ENCODE measurements around the gene FNDC3B. TPM values are rescaled to one million over a fixed set of nuclear protein-coding genes. Genes with fewer than 3 reads are reported as not detected.

FNDC3B gene
- total RNA-seq, 1 experiment from 2014 or later = 74.4 TPM

DNA sequence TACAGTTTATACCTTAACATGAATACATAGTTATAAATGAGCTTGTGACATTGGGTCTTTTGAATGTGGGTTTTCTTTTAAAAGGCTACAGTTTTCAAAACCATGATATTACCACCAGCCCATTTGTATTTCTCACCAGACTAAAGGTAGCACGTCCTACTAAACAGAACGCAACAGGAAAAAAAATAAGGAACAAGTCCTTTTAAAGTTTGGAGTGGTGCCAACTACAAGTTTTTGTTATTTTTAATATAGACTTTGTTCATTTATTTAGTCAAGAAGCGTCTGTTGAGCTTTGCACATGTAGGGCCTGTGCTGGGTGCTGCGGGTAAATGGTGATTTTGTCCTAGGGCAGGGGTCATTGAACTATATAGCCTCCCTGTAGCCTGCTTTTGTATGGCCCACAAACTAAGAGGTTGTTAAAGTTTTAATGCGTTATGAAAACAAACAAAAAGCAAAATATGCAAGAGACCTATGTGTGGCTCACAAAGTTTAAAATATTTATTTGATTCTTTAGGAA lies 244.5 kb downstream of the FNDC3B start:
- no peak for DNase-seq (ENCODE audit: low spot score)

- peak; percentile 44 for DNase-seq (ENCODE audit: low spot score)
Observed at GRCh38 chr3:172285844-172286243, 246.5 kb downstream of the FNDC3B start.

DNA sequence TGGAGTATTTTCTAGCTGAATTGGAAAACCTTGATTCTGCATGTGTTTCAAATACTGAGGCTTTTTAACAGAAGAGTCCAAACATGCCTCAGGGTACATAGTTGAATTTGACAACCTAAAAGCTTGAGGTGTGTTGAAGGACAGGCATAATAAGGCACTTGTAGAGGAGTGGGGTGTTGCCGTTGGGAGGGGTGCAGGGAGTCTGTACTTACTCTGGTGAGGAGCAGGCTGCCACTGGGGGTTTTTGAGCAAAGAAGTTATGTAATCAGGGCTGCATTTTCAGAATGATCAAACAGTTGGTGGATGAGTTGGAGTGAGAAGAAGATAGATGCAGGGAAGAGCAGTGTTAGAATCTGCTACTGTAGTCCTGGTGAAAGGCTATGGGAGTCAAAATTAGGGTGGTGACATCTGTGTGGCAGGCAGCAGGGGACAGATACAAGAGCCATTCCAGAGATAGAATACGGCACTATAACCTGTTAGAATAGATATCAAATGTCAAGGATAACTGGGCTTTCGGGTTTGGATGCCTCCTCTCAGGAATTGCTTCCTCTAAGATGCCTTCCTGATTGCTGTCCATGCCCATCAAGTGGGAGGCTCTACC lies 247.3 kb downstream of the FNDC3B start:
- no peak for DNase-seq (ENCODE audit: low spot score)

DNA sequence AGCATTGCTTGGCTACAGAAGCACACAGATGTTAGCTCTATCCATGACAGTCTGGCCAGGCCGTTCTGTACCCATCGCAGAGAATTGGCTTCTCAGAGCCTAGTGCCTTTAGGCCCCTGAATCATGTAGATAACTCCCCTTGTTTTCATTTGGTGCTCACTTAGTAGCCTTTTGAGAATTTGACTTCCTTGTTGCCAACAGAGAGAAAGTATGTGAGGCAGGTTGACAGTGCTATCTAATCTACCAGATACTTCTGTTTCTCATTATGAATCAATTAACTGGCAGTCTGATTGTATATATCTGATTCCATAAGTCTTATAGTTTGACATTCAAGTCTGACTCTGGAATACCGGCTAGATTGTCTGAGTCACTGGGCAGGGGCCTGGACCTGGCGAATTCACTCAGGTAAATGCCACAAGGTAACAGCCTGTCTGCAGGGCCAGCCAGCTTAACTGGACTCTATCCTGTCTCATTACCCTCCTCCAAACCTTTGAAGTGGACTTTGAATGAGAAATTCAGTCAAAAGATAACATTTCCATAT lies 248.6 kb downstream of the FNDC3B start:
- DNase-seq (ENCODE audit: low spot score) = no peak

DNA sequence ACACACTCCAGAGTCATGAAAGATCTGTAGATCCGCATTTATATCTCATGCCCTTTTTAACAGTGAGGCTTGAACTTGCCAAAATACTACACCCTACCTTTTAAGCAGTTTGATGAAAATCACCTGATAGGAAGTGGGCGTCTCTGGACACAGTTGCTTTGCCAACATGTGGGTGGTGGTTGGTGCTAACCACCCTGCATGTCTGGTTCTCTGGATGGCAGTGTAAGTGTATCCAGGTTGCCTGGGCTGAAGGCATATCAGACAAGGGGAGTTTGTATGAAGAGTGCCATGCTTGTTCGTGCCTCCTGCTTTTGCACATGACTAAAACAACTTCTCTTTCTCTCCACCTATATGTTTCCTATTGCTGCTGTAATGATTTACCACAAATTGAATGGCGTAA lies 249.3 kb downstream of the FNDC3B start:
- no peak for DNase-seq (ENCODE audit: low spot score)

DNA sequence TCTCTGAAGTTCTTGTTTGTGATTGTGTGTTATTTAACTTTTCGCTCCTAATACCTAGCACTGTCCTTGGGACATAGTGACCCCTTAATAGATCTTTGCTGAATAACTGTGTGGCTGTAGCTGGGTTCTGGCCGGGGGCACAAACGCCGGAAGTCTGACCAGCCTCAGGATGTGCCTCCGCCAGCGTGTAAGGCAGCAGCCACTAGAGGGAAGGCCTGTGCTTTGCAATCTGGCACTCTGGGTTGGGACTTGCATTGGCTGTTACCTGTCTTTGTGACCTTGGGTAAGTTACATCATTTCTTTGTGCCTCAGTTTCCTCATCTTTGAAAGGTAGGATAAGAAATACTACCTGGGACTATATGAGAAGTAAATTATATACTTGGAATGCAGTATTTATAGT lies 250.2 kb downstream of the FNDC3B start:
- DNase-seq (ENCODE audit: low spot score) = no peak

DNA sequence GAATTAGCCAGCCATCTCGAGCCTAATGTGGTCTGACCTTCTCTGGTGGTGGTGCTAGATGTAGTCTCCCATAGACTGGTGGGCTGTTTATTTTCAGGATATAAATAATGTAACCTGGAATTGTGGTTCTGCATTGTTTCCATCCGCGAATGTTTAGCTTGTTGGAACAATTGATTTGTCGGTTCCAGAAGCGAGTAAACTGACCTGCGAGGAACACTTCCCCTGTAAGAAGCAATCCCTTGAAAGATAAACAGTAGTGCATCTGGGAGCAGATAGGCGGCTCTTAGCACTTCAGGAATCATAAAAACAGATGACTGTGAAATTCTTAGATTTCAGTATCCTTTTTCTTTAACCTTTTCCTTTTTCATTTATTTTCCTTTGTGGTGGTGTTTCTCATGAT lies 251.1 kb downstream of the FNDC3B start:
- DNase-seq (ENCODE audit: low spot score) = no peak

- DNase-seq (ENCODE audit: low spot score) = no peak
Observed at GRCh38 chr3:172291650-172292049, 252.3 kb downstream of the FNDC3B start.

DNA sequence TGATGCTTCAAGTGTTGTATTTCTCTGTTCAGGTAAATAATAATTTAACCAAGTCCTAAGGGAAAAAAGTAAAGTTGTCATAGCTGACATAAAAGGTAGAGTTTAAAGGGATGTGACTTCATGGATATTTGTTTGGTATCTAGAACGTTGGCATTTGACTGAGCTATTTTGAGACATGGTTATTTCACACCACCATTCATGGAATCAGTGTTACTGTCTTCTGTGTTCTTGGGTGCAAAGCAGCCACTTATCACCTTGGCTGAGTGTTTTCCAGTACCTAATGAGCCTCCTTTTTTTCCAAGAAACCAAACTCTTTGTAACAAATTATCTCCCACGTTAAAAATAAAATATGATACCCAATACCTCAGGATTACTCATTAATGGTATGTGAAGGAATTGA lies 253.0 kb downstream of the FNDC3B start:
- DNase-seq (ENCODE audit: low spot score) = no peak

DNA sequence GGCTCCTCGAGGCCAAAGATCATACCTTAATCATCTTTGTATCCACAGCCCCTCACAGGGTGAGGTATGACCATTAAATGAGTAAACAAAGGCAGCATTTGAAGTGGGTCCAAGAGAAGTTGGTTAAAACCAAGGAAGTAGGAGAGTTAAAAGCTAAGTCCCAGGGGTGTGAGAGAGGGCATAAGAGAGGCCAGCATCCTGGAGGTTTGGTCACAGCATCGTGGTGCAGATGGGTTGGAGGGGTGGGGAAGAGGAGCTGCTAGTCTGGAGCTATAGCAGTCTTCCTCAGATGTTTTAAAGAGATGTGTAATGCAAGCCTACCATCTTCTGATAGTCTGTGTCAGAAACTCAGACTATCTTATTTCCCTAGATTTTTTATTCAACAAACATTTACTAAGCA lies 253.7 kb downstream of the FNDC3B start:
- DNase-seq (ENCODE audit: low spot score) = no peak

DNA sequence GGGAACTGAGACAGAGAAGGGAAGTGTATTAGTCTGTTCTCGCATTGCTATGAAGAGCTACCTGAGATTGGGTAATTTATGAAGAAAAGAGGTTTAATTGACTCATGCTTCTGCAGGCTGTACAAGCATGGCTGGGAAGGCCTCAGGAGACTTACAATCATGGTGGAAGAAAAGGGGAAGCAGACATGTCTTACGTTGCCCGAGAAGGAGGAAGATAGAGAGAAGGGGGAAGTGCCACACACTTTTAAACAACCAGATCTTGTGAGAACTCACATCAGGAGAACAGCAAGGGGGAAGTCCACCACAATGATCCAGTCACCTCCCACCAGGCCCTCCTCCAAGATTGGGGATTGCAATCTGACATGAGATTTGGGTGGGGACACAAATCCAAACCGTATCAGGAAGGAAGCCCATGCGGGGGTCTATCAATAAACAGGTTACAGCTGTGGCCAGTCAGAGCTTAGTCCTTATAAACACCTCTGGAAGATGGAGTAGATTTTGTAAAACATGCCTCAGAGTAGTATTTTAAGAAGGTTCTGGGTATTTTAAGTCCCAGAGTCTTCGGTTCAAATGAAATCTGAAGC lies 254.9 kb downstream of the FNDC3B start:
- no peak for DNase-seq (ENCODE audit: low spot score)

- DNase-seq (ENCODE audit: low spot score) = no peak
Observed at GRCh38 chr3:172296248-172296974, 257.0 kb downstream of the FNDC3B start.

- no peak for DNase-seq (ENCODE audit: low spot score)
Observed at GRCh38 chr3:172296975-172297332, 257.6 kb downstream of the FNDC3B start.

DNA sequence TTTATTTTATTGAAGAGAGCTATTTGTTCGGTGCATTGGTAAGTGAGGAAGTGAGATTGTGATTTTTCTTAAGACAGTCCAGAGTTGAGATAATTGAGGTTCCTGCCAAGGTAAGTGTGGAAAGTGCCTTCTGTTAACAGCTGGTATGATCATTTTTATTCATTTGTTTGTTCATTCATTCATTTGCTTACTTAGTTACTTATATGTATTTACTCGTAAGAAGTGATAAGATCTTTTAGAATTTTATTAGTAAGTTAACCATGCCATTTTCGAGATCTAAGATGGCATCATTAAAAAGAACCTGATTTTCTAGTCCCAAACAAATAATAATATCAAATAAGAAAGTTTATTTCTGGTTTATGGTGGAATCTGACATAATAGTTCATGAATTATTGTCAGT lies 258.9 kb downstream of the FNDC3B start:
- DNase-seq (ENCODE audit: low spot score) = no peak

GRCh38 chr3:172300187-172300586 lies 260.8 kb downstream of the FNDC3B start:
- DNase-seq (ENCODE audit: low spot score) = no peak

DNA sequence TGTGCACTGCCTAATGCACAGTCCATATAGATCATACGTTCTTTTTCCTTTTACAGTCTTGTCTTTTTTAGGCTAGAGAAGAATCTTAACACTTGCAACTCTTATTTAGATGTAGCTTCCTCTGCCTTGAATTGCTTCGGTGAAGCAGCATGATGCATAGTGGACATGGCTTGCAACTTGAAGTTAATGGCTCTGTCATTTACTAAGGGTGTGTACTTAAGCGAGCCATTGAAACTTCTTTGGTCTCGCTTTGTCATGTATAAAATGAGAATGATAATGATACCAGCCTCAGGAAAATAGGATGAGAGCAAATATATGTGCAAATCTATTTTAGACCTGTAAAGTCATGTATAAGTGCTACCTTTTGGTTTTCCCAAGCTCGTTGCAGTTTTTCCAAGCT lies 261.5 kb downstream of the FNDC3B start:
- no peak for DNase-seq (ENCODE audit: low spot score)

DNA sequence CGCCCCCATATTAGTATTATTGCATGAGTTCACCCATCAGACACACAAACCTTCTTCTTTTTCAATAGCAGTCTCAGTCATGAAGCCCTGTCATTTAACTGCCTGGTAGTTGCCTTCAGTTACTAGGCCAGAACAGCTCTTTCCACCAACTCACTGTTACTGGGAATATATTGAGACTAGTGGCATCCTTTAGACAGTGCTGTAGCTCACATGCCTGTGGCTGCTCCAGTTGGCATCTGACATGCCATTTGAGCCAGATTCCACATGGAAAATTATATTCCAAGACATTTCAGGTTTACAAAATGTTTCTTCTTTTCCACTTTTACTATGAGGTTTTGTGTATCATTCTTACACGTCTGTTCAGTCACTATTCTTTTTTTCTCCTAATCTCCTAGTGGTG lies 262.8 kb downstream of the FNDC3B start:
- no peak for DNase-seq (ENCODE audit: low spot score)

DNA sequence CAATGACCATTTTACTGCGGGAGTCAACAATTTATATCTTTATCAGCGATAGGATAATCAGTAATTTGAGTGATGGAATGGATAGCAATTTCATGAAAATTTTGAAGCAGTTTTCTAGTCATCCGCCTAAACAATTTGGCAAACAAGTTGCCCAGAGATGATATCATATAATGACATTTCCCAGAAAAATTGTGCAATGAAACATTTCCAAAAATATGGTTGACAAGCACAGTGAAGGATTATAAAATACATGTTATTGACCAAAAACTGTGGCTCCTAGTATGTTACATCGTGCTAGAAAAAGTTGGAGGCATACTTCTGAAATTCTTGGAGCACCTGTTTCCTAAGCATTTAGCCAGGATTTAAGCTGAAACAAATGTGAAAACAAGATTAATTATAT lies 263.8 kb downstream of the FNDC3B start:
- no peak for DNase-seq (ENCODE audit: low spot score)

DNA sequence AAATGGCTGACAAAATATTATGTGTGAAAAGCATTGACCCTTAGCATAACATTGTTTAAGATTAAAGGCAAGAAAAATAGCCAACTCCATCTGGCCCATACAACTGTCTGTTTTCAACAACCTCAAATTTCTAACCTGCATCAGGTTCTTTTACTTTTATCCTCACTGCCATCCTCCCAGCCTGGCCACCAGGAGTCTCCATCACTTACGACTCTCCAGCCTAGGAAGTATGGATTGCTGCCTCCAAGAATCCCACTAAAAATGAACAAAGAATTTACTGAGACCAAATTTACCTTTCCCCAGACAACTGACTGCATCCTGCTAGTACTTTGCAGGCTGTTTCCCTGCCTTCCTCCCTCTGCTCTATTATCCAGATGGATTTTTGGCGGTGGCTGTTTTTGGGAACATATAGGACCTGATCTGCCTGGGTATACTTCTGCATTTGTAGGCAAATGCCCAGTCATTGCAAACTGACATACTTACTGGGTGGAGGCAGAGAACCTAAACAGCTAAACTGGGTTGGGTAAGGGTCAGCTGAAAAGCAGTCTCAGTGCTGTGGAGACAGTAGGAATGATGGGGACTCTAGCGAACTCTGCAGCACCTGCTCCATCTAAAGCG lies 264.7 kb downstream of the FNDC3B start:
- DNase-seq (ENCODE audit: low spot score) = no peak

DNA sequence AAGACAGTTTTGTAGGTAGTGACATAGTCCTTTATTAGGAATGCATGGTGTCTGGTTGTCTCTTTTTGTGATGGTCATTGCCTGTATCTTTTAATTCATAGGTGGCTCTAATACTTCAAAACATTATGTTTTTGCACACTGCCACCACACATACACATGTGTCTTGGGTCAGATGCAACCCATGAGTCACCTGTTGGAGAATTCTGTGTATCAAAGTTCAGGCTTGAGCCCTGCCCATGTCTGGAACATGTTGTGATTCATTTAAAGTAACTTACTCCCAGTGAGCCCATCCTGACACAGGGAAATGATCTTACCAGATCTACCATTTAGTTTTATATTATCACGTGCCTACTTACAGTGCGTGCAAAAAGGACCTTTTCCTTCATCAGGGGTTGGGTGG lies 266.2 kb downstream of the FNDC3B start:
- DNase-seq (ENCODE audit: low spot score) = peak; percentile 35

GRCh38 chr3:172305974-172306373 lies 266.6 kb downstream of the FNDC3B start:
- no peak for DNase-seq (ENCODE audit: low spot score)

DNA sequence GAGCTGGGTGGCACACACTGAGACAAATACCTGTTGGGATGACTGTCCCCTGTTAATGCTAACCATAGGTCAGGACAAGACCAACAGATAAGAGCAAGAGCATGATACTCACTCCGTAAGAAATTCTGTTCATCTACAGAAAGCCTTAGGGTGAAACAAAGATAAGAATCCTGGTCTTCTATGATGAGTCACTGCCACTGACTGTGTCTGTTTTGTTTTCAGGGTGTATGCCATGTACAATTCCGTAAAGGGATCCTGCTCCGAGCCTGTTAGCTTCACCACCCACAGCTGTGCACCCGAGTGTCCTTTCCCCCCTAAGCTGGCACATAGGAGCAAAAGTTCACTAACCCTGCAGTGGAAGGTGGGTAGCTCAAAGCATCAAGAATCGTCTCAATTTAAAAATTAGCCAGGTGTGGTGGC lies 267.8 kb downstream of the FNDC3B start:
- DNase-seq (ENCODE audit: low spot score) = peak; percentile 82

- no peak for DNase-seq (ENCODE audit: low spot score)
Observed at GRCh38 chr3:172309059-172309458, 269.7 kb downstream of the FNDC3B start.

All from A172 (cell line).